Endothelial cell of umbilical vein (primary cell): ENCODE measurements around the gene MMP2. TPM values are rescaled to one million over a fixed set of nuclear protein-coding genes. Genes with fewer than 3 reads are reported as not detected.

Experiments
- BruUV-seq: library from RNA; stranded (reverse); fragments of 400-500 nt; replicated peaks from 2 replicates; lab custom pipeline; 2021; lab: Mats Ljungman, UMichigan
- CTCF ChIA-PET: fragments of 300-600, 350-600 bp; sonication (Branson Sonifier 250); formaldehyde crosslinking; loops from one replicate; lab custom pipeline; 2021; ENCODE audit warnings: antibody characterized with exemption, inconsistent platforms; lab: Charles Lee
- POLR2A ChIA-PET: fragments of 300-600, 350-600 bp; sonication (Branson Sonifier 250); formaldehyde crosslinking; loops from one replicate; lab custom pipeline; 2021; ENCODE audit warnings: antibody characterized with exemption, inconsistent platforms; lab: Charles Lee
- DNase-seq: peaks from one replicate; pipeline ENCODE4 v3.0.0-alpha.2; 2011; ENCODE audit warnings: low read depth, low spot score
- FAIRE-seq: peaks from 2 replicates; lab custom pipeline; 2011; peaks lifted over from hg19 to GRCh38; lab: Jason Lieb, UNC
- H2AFZ ChIP-seq: 2 replicates; pipeline ENCODE4 v1.6.0; 2012; ENCODE audit warnings: low read depth, low read length, control low read depth, inconsistent platforms
- H3K27ac ChIP-seq: 2 replicates; pipeline ENCODE4 v1.5.1; 2011; ENCODE audit warnings: low read depth, mild to moderate bottlenecking, control low read depth, low read length, moderate library complexity; ENCODE audit not compliant: insufficient read depth
- H3K27me3 ChIP-seq, 2 experiments: 2 replicates each; pipeline versions ENCODE4 v1.6.0 to v1.6.1; 2011; ENCODE audit warnings: low read length in 2 of 2, mixed read lengths in 1 of 2; ENCODE audit not compliant: control insufficient read depth in 2 of 2, insufficient read depth in 2 of 2
- H3K36me3 ChIP-seq, 2 experiments: 2 replicates in 1 of 2; 3 replicates in 1 of 2; pipeline ENCODE4 v1.5.1; 2011; ENCODE audit warnings: low read length in 2 of 2, mild to moderate bottlenecking in 1 of 2, moderate library complexity in 1 of 2; ENCODE audit not compliant: control insufficient read depth in 2 of 2, insufficient read depth in 2 of 2; ENCODE audit errors: extremely low read depth in 1 of 2
- H3K4me1 ChIP-seq: 3 replicates; pipeline ENCODE4 v1.5.1; 2011; ENCODE audit warnings: mild to moderate bottlenecking, low read length; ENCODE audit not compliant: control insufficient read depth, insufficient read depth; ENCODE audit errors: extremely low read depth
- H3K4me2 ChIP-seq: 2 replicates; pipeline ENCODE4 v1.6.1; 2011; ENCODE audit warnings: low read length, control low read depth, mixed read lengths; ENCODE audit not compliant: insufficient read depth
- H3K4me3 ChIP-seq, 3 experiments: fragments of 200-600 bp in 1 of 3; sonication (generic), shearing (Covaris generic) in 1 of 3; replicated peaks in 1 of 3; 2 replicates each; pipeline ENCODE4 v1.5.1; 2011 to 2016; ENCODE audit warnings: control low read depth in 3 of 3, low read length in 3 of 3, mild to moderate bottlenecking in 2 of 3, inconsistent platforms in 1 of 3, low read depth in 1 of 3, moderate library complexity in 1 of 3; ENCODE audit not compliant: insufficient read depth in 1 of 3
- H3K79me2 ChIP-seq: 2 replicates; pipeline ENCODE4 v1.6.0; 2012; ENCODE audit warnings: low read length, inconsistent platforms; ENCODE audit not compliant: control insufficient read depth, insufficient read depth
- H3K9ac ChIP-seq: replicated peaks from 2 replicates; pipeline ENCODE3; 2011; ENCODE audit warnings: low read length, control low read depth; ENCODE audit not compliant: insufficient read depth; ENCODE audit errors: extremely low read depth
- H3K9me1 ChIP-seq: replicated peaks from 3 replicates; pipeline ENCODE4 v1.6.0; 2011; ENCODE audit warnings: mild to moderate bottlenecking, low read length; ENCODE audit not compliant: control insufficient read depth, insufficient read depth; ENCODE audit errors: extremely low read depth
- H3K9me3 ChIP-seq: replicated peaks from 2 replicates; pipeline ENCODE4 v1.5.1; 2012; ENCODE audit warnings: low read length, inconsistent platforms; ENCODE audit not compliant: control insufficient read depth, insufficient read depth
- H4K20me1 ChIP-seq: replicated peaks from 2 replicates; pipeline ENCODE3; 2011; ENCODE audit warnings: mild to moderate bottlenecking, low read length; ENCODE audit not compliant: control insufficient read depth, insufficient read depth; ENCODE audit errors: extremely low read depth
- EZH2 ChIP-seq: IDR thresholded peaks from 2 replicates; pipeline ENCODE4 v1.6.1; 2012; ENCODE audit warnings: borderline replicate concordance, low read depth, mild to moderate bottlenecking, moderate library complexity, low read length, inconsistent platforms; ENCODE audit not compliant: severe bottlenecking
- FOS ChIP-seq: IDR thresholded peaks from 2 replicates; pipeline ENCODE4 v1.6.1; 2011; ENCODE audit warnings: mild to moderate bottlenecking, low read length, moderate library complexity, borderline replicate concordance; ENCODE audit not compliant: insufficient read depth
- GATA2 ChIP-seq: IDR thresholded peaks from 2 replicates; pipeline ENCODE4 v1.7.0; 2011; ENCODE audit warnings: low read depth, mild to moderate bottlenecking, moderate library complexity, mixed read lengths, low read length; ENCODE audit not compliant: insufficient read length, insufficient read depth
- JUN ChIP-seq: IDR thresholded peaks from 2 replicates; pipeline ENCODE4 v1.6.1; 2011; ENCODE audit warnings: borderline replicate concordance, low read depth; ENCODE audit not compliant: insufficient read length, insufficient read depth
- MYC ChIP-seq: IDR thresholded peaks from one replicate; pipeline ENCODE4 v1.6.1; 2011; ENCODE audit warnings: mild to moderate bottlenecking, low read depth, low read length
- POLR2A ChIP-seq: IDR thresholded peaks from 2 replicates; pipeline ENCODE4 v1.6.1; 2012; ENCODE audit warnings: low read depth, mild to moderate bottlenecking, control low read depth, low read length
- POLR2AphosphoS5 ChIP-seq: IDR thresholded peaks from 2 replicates; pipeline ENCODE4 v1.6.1; 2012; ENCODE audit warnings: low read depth, mild to moderate bottlenecking, control low read depth, low read length, moderate library complexity; ENCODE audit not compliant: insufficient read depth
- dilution Hi-C: fragments of 300-500 bp; cut with MboI; formaldehyde crosslinking; loops from one replicate; pipeline ENCODE4 v1.15.0; 2019; ENCODE audit warnings: low sequenced_read_pairs; ENCODE audit not compliant: extremely low pct_ligation_motif_present
- intact Hi-C: fragments of 100-400 bp; cut with micrococcal nuclease; formaldehyde crosslinking; loops from one replicate; pipeline ENCODE4 v1.10.0; 2022
- polyA plus RNA-seq, 4 experiments: library from polyadenylated mRNA; depleted of rRNA in 3 of 4; stranded (reverse) in 3 of 4; unstranded in 1 of 4; fragments of >200 nt; gene quantifications; 2 replicates each; pipeline versions ENCODE4 v1.2.1 to v1.2.3, GENCODE V29; 2011 to 2012; ENCODE audit warnings: missing spikeins in 1 of 4
- total RNA-seq: library from RNA; stranded (reverse); gene quantifications from 2 replicates; pipeline ENCODE4 v1.2.3, GENCODE V29; 2021
- TF ChIP-seq, protein P1 (sequence below): IDR thresholded peaks from 2 replicates; pipeline ENCODE4 v1.6.1; 2011; ENCODE audit not compliant: insufficient read depth, insufficient read length
- TF ChIP-seq, protein P2 (sequence below), 2 donors: IDR thresholded peaks; 1 replicate in 1 of 2; 2 replicates in 1 of 2; pipeline ENCODE4 v1.5.1; 2011; ENCODE audit warnings: low read length in 2 of 2, mild to moderate bottlenecking in 2 of 2, moderate library complexity in 2 of 2, control low read depth in 1 of 2, inconsistent platforms in 1 of 2, low read depth in 1 of 2; ENCODE audit not compliant: insufficient read depth in 1 of 2; ENCODE audit errors: extremely low read depth in 1 of 2

MMP2 gene
- total and polyA plus RNA-seq, 2 donors (not counting 3 experiments of a cell fraction or from before 2014, with no cell fraction given): 771 to 1,508 TPM

- BruUV-seq: no TSS peak
- dilution Hi-C loops (no loop called here), intact Hi-C loops (loop anchor here (1.0 kb wide), 1 partner anchor 9 kb away; the partner anchor contains the start of gene MMP2)
- Histone ChIP-seq H3K9me1 (no peaks in the 10 kb centered on the region), H3K4me1 (peaks cover 21% of the 10 kb centered on the region), H3K27ac (peak overlapping the region; percentile 67), H3K4me2 (peak overlapping the region; percentile 71), H2AFZ (peak overlapping the region; percentile 61), H3K4me3 (no peak overlapping the region), H3K79me2 (no peaks in the 10 kb centered on the region), H3K9ac (no peak overlapping the region), H4K20me1 (no peaks in the 10 kb centered on the region), H3K36me3 (no peaks in the 10 kb centered on the region), H3K27me3 (no peaks in the 10 kb centered on the region), H3K9me3 (no peaks in the 10 kb centered on the region)
- DNase-seq (no peak), FAIRE-seq (no peak)
- ChIA-PET POLR2A (no interaction called here), CTCF (interaction anchor here (0.7 to 1.9 kb wide), 8 partner anchors 10 to 91 kb away, joined by 3 to 11 read pairs (median 3); no protein-coding TSS in a partner anchor)
- TF ChIP-seq FOS (no peak), POLR2A (no peak), EZH2 (no peak), MYC (no peak), GATA2 (no peak), JUN (no peak), POLR2AphosphoS5 (no peak)
- TF ChIP-seq, protein P1, sequence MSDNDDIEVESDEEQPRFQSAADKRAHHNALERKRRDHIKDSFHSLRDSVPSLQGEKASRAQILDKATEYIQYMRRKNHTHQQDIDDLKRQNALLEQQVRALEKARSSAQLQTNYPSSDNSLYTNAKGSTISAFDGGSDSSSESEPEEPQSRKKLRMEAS: no peak
- TF ChIP-seq, protein P2, sequence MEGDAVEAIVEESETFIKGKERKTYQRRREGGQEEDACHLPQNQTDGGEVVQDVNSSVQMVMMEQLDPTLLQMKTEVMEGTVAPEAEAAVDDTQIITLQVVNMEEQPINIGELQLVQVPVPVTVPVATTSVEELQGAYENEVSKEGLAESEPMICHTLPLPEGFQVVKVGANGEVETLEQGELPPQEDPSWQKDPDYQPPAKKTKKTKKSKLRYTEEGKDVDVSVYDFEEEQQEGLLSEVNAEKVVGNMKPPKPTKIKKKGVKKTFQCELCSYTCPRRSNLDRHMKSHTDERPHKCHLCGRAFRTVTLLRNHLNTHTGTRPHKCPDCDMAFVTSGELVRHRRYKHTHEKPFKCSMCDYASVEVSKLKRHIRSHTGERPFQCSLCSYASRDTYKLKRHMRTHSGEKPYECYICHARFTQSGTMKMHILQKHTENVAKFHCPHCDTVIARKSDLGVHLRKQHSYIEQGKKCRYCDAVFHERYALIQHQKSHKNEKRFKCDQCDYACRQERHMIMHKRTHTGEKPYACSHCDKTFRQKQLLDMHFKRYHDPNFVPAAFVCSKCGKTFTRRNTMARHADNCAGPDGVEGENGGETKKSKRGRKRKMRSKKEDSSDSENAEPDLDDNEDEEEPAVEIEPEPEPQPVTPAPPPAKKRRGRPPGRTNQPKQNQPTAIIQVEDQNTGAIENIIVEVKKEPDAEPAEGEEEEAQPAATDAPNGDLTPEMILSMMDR (IDR thresholded peaks at IDR 0.05; ENCODE audit: extremely low read depth in 1 of 2, insufficient read depth in 1 of 2, low read depth in 1 of 2, low read length in 2 of 2): no peak
These were observed 8.2 kb upstream of the MMP2 start for GRCh38 chr16:55470533-55471371.
